GM21367 (cell line): Measurements from ENCODE around the gene FBXO15.

Source experiments
- ATAC-seq: cut with Tn5 transposase; IDR thresholded peaks from one replicate; pipeline ENCODE4 v1.9.1; 2021; ENCODE audit not compliant: unreplicated experiment

FBXO15 gene, protein sequence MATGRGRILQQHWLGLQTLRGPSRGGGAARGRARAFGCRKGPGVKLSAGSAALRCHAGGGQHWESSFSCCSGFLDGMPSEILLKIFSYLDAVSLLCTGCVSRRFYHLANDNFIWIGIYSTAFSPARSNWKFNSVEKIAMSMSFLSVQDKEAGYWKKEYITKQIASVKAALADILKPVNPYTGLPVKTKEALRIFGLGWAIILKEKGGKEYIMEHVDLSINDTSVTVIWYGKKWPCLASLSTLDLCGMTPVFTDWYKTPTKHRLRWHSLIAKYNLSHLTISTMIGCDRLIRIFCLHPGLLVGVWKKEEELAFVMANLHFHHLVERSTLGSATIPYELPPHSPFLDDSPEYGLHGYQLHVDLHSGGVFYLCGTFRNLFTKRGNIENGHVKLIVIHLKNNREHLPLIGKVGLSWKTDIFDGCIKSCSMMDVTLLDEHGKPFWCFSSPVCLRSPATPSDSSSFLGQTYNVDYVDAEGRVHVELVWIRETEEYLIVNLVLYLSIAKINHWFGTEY

GRCh38 chr18:74147779-74148542 lies at the start of gene FBXO15, which contains the start of gene TIMM21:
FBXO15 (minus strand) TSS chr18:74147834; CDS start chr18:74147785, 49 bp downstream.
TIMM21 (plus strand) TSS chr18:74148523; CDS start chr18:74148809, 286 bp downstream.
- ATAC-seq = peak; percentile 89

DNA sequence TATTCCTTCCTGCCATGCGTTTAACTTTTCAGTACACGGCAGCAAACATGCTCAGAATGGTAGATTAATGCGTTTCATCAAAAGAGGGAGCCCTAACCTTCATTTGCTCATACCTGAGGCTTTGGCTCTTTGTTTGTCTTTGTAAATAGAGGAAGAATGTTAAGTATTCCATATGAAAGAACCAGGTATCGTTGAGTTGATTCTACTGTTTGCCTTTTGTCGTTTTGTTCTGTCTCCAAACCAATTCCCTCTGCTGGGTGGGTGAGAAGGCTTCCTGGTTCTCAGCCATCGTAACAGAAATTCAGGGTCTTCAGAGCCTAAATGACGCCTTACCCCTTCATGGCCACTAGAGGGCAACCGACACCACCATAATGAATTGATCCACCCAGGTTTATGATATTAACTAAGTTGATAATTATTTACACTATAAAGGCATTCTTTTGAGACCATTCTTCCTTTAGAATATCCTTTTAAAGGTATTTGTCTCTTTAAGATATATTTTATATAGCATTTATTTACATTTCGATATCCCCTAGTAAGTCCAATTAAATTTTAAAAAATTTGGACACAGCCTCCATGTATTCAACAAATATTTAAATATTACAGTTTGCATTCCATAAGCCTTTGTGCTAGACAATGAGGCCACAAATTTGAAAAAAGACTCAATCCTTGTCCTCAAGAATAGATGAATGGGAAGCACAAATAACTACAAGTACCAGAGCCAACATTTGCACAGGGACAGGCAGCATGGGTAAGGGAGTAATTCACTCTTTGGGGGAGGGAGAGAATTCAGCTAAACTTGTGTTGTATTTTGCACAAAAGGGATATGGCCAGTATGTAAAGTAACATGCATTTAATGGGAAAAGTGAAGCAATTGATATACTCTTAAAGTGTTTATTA lies 48.8 kb upstream of the FBXO15 start:
- ATAC-seq = peak; percentile 93

DNA sequence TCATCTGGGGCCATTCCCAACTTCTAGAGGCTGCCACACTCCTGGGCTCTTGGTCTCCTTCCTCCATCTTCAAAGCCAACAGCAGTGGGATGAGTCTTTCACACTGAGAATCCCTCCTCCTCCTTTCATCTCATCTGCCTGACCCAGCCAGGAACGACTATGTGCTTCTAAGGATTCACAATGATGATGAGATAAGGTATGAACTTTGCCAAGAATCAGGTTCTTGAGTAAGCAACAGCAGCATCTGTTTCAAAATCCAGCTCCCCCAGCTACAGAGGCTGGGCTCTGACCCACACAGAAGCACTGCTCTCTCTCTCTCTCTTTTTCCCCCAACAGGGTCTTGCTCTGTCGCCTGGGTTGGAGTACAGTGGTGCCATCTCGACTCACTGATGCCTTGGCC lies 47.1 kb upstream of the FBXO15 start:
- ATAC-seq = no peak

DNA sequence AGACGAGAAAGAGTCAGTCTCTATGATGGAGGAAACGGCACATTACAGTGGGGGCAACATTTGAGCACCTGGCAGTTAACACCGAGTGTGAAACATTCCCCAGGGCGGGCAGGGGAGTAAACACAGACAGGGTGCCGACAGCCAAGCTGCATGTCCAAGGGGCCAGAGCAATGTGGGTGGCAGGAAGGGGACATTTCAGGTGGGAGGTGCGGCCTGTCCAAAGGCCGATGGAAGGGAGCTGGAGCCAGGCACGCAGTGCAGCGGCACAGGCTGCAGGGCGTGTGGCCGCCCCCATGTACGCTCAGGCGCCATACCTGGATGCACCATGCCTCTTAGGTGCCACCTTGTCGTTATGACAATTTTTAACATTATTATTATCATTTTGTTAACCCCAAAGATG lies 43.9 kb upstream of the FBXO15 start:
- no peak for ATAC-seq

- ATAC-seq = no peak
Measured at GRCh38 chr18:74190086-74190485, 42.5 kb upstream of the FBXO15 start.

DNA sequence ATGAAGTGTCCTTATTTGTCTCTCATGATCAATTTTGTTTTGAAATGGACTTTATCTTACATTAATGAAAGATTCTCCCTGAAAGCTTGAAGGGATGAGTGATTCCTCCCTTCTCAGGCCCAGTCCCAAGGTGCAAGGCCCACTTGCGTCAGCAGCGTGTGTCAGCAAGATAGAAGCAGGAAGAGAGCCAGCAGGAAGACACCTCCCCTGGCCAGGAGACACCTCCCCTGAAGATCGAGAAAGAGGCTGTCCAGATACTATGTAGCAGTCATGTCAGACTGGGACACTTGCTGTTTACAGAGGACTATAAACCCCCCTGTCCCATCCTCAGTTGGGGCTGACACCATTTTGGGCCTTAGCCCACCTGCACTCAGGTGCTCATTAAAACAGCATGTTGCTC lies 39.0 kb upstream of the FBXO15 start:
- no peak for ATAC-seq

GRCh38 chr18:74185860-74186259 lies 38.2 kb upstream of the FBXO15 start:
- no peak for ATAC-seq

DNA sequence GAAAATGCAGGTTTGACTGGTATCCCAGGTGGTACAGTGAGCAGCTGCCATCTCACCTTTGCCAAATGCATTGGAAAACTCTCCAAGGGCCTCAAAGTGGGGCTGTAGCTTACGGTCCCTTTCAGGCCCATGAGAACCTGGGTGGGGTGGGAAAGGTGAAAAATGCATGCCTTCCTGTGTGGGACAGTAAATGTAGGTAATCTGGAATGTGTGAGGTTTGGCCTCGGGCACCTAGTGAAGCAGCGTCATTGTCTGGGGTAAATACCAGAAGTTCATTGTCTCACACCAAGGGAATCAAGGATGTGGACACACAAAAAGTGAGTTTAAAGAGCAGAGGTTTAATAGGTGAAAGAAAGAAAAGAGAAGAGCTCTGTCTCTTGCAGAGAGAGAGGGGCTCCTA lies 37.2 kb upstream of the FBXO15 start:
- ATAC-seq = no peak

GRCh38 chr18:74183130-74183529 lies 35.5 kb upstream of the FBXO15 start:
- ATAC-seq = no peak

GRCh38 chr18:74182335-74182734 lies 34.7 kb upstream of the FBXO15 start:
- no peak for ATAC-seq

DNA sequence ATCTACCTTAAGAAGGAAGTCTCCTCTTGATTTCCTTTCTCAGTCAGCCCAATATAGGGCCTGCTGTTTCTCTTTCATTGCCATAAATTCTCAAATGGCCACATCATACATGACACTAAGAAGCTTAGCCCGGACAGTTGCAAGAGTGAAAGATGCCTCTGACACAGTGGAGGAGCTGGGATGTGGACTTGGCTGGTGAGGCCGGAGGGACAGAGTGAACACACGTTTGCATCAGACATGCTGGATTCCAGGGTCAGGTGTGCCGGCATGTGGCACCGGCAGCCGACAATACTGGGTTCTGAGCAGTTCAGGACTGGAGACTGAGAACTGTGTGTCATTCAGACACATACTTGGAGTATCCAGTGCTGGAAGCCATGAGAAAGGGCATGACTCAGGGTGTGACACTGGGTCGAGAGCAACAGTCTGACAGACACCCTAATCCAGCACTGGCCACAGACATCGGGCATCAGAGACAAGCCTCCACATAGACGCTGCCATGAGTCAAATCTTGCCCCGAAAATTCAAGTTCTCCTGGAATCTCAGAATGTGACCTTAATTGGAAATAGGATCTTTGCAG lies 32.1 kb upstream of the FBXO15 start:
- ATAC-seq = no peak

DNA sequence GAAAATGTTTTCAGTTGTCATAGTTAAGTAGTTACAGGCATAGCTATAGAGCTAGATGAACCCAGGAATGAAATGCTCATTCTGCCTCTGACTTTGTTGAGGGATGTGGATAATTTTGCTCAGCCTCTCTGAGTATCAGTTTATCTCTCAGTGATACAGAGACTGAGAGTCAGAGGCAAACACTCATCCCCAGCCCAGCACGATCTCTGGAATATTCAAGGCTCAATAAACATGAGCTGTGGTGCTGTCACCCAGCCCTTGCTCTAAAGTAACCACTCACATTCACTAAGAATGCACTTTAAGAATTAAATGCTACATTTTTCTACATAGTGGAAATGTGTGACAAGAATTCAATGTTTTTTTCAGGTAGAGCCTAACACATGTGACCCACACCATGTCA lies 31.2 kb upstream of the FBXO15 start:
- ATAC-seq = no peak

DNA sequence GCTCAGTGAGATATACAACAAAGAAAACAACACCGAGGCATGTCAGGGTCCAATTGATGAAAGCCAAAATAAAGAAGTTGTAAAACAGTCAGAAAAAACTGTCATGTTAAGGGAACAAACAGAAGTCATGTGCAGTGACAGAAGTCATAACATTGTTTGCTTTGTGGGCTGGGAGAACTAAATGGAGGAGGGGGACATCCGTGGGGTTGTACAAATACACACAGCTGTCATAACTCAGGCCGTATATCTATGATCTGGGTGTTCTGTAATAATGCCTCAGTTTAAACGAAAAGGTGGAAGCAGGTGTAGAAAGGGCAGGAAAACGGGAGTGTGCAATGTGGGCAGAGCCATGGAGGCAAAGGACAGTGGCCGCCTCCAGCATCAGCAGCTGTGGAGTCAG lies 28.0 kb upstream of the FBXO15 start:
- no peak for ATAC-seq

GRCh38 chr18:74173434-74173750 lies 25.8 kb upstream of the FBXO15 start:
- no peak for ATAC-seq

- ATAC-seq = no peak
Measured at GRCh38 chr18:74172697-74173433, 25.2 kb upstream of the FBXO15 start.

DNA sequence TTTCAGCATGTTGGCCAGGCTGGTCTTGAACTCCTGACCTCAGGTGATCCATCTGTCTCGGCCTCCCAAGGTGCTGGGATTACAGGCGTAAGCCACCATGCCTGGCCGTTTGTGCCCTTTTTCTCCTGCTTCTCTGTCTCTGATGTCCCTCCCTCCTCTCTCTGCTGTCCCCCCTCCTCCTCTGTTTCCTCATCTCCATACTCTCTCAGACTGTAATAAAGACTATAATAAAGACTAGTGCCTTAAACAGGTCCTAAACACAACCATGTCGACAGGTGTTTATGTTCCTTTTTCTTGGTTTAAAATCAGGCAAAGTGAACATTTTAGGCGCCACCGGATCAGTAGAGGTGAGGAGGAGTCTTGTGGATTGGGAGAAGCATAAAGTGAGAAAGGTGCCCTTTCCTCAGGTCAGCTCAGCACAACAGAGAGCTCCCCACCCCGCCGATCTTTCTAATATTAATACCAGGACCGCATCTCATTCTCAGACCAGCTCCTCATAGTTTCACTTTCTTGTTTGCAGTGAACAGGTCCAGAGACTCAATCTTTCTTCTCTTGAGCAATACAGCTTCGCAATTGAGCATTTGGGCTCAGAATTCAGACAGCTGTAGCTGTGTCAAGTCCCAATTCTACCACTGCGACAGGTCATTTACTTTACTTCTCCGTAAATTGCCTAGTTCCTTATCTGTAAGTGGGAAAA lies 24.4 kb upstream of the FBXO15 start:
- peak; percentile 95 for ATAC-seq

- no peak for ATAC-seq
Measured at GRCh38 chr18:74166386-74166785, 18.8 kb upstream of the FBXO15 start.

GRCh38 chr18:74163019-74163660 lies 15.5 kb upstream of the FBXO15 start:
- ATAC-seq = no peak

- no peak for ATAC-seq
Measured at GRCh38 chr18:74155276-74155675, 7.6 kb upstream of the FBXO15 start.
